RPMI7951 (cell line): Measurements from ENCODE around the gene NDST3. TPM values are rescaled to one million over a fixed set of nuclear protein-coding genes. Genes with fewer than 3 reads are reported as not detected.
"Not testable (repeated sequence)": the region's sequence is repeated elsewhere in the genome, so short reads cannot be mapped to it uniquely, and the experiment has no call there.

Experiments used
- DNase-seq: peaks from one replicate; pipeline ENCODE4 v3.0.0-alpha.2; 2012; ENCODE audit warnings: low read depth
- total RNA-seq: library from RNA; depleted of rRNA; stranded (reverse); fragments of >200 nt; shearing (Covaris generic); gene quantifications from 2 replicates; pipeline ENCODE4 v1.2.3, GENCODE V29; 2014

Gene NDST3
- total RNA-seq, 1 experiment from 2014 or later: not detected

DNA sequence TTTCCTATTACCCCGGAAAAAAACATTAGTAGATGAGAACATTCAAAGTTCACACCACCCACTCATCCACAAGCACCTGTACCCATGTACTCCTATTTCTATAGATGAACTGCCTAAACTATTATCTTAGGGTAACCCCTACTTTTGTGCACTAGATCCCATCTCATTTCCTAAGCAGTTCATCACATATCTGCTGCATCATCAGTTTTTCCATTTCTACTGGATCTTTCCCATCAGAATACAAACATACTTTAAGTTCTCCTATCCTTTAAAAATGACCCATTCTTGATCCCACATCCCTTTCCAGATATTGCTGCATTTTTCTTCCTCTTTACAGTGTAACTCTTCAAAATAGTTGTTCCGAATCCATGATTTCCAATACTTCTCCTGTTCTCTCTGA, 237.5 kb downstream of the NDST3 start:
- no peak for DNase-seq

DNA sequence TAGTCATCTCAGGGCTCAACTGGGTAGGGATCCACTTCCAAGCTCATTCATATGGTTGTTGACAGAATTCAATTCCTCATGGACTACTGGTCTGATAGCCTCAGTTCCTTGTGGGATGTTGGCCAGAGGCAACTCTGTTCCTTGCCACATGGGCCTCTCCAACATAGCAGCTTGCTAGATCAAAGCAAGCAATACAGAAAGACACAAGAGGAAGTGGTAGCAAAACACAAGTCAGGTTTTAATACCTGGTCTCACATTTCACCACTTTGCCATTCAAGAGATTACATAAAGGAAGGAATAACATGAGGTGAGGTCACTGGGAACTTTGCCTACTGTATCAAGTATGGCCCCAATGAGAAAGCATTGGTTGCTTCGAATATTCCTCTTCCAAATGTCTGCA, 239.4 kb downstream of the NDST3 start:
- no peak for DNase-seq

GRCh38 chr4:118276580-118276979, 242.3 kb downstream of the NDST3 start:
- DNase-seq: no peak

- DNase-seq: no peak
These were observed 243.0 kb downstream of the NDST3 start for GRCh38 chr4:118277243-118277642.

DNA sequence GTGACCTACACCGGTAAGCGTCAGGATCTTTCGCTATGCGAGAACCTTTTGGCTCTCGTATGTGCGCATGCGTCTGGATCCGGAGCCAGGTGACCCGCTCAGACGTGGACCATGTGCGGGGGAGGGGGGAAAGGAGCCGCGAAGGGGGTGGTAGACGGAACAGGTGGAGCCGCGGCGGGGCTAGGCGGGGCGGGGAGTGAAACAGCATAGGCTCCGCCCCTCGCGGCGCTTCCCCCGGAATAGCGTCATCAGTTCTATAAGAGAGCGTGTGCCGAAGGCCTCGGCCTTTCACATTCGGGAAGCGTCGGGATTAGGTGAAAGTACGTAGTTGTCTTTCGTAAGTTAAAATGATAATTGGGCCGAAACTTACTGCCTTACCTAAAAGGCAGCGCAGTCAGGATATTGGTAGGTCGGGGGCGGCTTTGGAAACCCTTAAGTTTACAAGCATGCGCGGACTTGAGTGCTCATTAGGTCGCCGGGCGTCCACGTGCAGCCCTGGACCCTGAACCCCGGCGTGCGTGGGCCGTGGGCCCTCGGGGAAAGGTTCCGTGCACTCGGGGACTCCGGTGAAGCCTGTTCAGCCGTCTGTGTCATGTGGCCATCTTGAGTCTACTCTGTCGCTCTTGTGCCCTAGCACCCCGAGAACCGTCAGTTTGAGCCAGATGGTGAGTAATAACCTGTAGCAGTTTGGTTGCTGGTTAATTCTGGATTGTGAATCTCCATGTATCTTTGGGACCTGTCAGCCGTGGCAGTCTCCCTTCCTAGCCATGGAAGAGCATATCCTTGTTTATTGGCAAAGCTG, 244.4 kb downstream of the NDST3 start:
- peak; percentile 87 for DNase-seq

- DNase-seq: no peak
These were observed 245.0 kb downstream of the NDST3 start for GRCh38 chr4:118279328-118279727.

DNA sequence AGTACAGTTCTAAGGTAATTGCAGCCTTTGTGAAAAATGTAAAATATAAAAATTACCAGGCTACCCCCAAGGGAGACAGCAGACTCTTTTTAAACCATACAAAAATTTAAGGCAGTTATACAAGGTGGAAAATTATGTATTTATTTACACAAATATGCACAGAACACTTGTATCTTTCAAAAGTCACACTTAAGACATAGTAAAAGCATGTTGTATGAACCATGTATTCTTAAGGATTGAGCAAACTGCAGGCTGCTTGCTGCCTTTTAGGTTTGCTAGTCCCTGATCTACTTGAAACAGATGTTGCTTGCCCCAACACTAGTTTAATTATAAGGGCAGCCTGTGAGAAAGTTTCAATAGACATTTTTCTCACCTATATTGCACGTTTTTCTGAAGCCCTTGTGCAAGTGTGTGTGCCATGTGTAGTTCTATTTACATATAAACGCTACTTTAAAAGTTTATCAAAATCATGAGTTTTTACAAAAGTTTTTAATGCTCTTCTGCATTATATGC, 245.7 kb downstream of the NDST3 start:
- no peak for DNase-seq

DNA sequence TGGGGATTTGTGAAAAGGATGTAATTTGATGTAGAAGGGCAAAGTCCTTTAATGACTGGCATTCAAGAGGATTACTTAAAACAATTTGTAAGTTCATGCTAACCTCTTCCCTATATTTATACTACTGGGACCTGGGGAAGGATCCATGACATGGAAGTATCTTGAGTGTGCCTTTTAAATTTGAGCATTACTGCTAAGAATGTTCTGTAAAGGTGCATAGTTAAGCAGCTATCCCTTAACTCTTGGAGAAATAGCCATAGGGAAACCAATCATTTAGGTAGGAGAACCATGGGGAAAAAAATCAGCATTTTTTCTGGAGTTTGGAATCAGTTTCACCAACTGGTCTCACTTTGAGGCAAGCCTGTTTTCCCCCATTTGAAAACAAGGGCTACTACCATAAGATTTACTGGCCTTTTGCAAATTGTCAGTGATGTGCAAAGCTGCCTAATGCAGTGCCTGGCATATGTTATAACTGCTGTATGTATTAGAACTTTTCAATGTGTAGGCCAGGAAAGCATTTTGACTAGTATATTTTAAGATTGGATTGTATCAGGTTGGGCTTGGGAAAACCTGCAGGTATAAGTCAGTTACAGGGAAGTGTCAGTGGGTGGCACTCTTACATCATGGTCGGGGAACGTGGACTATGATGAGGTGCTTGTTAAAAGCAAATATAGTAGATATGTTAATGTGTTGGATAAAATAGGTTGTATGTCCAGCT, 246.4 kb downstream of the NDST3 start:
- peak; percentile 44 for DNase-seq

DNA sequence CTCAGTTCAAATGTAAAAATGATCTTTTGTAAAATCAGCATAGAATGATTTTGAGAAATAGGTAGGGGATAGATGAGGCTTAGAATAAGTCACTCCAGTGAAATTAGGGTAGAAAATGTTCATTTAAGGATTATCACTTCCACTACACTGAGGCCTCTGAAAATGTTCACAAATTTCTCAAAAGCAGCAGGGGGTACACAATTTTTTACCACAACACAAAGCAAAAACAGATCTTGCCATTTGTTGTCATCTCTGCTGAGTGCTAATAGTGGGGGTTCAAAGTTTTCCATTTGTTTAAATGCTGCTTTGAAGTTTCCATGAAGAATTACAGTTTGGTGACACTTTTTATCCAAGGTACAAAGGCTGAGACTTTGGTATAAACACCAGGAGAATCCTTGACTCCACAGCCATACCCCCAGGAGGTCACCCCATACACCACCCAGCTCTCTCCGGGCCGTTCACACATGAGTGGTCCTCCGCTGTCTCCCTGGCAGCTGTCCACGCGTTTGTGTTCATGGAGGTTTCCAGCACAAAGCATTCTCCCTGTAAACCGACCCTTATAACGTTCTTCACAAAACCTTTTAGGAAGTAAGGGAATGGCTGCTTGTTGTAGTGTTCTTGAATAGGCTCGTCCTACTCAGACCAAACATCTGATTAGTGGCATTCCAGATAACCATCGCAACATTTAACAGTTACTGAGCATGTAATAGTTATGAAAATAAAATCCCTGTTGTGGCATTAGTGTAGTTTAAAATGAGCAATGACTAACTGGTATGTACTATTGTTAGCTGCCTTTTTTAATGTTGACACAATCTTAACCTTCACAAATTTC, 247.5 kb downstream of the NDST3 start:
- DNase-seq: no peak

DNA sequence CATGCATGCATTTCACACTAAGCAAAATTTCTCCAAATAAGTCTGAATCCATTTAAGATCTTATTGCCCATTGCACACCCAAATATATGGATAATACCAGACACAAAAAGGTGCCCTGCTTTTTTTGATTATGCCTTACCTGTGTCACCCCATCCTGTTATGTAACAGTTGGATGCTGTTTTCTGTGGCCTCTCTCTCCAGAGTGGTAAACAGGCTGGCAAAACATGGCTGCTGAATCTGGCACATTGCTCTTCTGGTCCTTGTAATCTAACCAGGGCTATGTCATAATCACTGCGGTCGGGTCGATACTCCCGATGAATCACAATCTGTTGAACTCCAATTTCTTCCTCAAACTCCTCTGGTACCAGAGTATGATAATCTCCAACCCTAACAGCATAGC, 248.4 kb downstream of the NDST3 start:
- peak; percentile 38 for DNase-seq

- DNase-seq: no peak
These were observed 249.9 kb downstream of the NDST3 start for GRCh38 chr4:118284169-118284568.

DNA sequence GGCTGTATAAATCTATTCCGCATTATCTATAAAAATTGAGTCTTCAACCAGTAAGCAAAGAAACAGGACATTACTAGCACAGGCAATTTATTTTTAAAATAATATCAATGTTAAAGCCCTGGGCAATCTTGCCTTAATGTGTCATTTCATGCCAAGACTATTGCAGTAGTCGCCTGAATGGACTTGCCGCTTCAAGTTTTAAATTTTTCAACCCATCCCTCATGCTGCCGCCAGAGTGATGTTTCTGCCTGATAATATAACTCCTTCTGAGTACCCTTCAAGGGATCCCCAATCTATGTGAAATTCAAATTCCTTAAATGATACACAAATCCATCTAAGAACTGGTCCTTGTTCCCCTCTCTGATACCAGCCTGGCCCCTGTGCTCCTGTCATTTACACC, 251.6 kb downstream of the NDST3 start:
- DNase-seq: no peak

DNA sequence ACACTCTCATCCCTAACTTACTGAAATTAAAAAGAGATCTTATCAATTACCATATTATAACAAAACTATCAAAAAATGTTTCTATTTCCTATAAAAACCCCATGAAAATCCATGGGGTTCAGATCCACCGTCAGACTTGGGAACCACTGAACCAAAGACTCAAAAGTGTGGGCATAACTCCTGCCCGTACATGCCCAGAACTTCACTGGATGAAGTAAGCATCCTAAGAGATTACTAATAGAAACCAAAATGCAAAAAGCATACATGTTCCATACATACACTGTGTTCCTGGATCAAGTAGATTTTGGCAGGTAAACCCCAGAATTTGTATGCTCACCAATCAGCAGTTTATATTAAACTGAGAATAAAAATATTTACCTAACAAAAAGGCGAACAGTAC, 252.4 kb downstream of the NDST3 start:
- no peak for DNase-seq

GRCh38 chr4:118287711-118288451, 253.6 kb downstream of the NDST3 start:
- DNase-seq: no peak

GRCh38 chr4:118289794-118290193, 255.5 kb downstream of the NDST3 start:
- DNase-seq: no peak

DNA sequence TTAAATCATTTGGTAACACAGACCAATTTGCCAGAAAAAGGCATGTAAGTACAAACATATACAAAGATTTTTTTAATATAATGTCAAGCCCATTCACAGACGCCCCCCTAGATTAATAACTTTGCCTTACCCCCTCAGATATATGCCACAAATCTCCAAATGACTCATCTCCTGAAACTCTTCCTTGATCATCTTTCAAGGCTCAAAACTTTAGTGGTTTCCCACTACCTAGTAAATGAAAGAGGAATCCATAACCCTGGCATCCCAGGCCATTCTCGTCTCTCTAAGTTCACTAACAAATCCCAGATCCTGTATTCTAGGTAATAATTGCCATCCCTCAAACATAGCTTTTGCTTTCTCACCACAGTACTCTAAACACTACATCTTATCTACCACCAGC, 256.7 kb downstream of the NDST3 start:
- DNase-seq: no peak

DNA sequence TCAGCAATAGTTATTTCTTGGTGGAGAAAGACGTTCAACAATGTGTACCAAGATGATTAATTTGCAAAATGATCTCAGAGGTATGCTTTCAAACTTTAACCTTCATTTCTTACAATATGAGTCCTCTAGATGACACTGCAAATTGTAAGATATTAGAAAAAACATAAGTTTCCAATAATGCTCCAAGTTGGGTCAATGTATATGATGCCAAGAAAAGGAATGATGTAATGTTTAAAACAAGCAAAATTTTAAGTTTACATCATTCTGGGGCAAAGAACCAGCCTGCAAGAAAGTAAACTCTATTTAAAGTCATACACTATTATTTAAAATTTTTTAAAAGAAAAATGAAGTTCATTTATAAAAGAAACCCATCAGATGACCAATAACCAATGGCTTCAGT, 262.4 kb downstream of the NDST3 start:
- no peak for DNase-seq

DNA sequence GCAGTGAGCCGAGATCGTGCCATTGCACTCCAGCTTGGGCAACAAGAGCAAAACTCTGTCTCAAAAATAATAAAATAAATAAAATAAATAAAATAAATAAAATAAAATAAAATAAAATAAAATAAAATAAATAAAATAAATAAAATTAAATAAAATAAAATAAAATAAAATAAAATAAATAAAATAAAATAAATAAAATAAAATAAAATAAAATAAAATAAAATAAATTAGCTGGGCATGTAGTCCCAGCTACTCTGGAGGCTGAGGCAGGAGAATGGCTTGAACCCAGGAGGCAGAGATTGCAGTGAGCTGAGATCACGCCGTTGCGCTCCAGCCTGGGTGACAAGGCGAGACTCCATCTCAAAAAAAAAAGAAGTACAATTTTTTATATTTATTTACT, 265.3 kb downstream of the NDST3 start:
- not testable (repeated sequence) for DNase-seq

GRCh38 chr4:118307643-118308042, 273.4 kb downstream of the NDST3 start:
- DNase-seq: peak; percentile 27
